SKM-1 (cell line): ENCODE results near the gene SRMS.

Source experiments
- DNase-seq: peaks from one replicate; lab custom pipeline; 2025; ENCODE audit not compliant: unreplicated experiment; lab: John Stamatoyannopoulos, UW

Gene SRMS

DNA sequence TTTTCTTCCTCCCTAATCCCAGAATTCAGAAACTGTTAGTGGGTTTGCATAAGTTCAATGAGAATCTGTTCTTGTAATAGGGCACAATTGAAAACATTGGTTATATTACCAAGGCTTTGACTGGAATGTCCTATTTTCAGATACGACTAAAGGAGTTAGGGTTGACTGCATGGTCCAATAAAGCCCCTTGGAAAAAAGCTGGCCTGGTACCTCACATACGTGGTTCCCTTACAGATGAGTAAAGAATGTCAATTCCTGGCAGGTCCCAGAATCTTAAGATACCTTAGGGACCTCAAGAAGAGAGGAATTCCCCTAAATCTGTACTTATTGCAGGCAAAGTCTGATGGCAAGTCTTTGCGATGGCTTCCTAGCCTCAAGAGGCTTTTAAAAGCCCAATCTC is 22.4 kb downstream of the SRMS start:
- no peak for DNase-seq

DNA sequence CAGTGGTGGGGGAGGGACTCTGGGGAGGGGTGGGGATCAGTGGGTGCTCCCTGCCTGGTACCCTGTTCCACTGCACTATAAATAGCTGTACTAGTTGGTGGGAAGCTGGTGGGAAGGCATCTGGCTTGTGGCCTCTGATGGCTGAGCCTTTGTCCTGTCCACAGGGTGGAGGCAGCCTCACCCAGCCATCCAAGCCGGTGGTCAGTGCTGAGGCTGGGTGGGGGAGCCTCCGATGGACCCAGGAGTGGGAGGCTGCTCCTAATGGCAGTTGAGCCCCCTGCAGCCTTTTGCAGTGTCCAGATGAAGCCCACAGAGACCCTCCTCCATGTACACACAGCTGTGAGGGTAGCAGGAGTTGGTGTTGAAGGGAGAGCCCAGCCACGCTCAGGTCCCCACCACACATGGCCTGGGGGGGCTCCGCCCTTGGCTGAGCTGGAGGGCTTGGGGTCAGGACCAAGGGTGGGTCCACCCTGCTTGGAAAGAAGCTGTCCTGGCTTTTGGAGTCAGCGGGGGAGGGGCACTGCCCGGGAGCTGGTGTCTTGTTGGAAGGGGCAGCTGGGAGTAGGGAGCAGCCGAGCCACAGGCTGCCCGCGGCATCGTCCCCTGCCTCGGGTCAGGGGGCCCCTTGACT is 24.5 kb downstream of the SRMS start:
- DNase-seq: no peak

- no peak for DNase-seq
These were observed 25.3 kb downstream of the SRMS start for GRCh38 chr20:63522091-63522868.

DNA sequence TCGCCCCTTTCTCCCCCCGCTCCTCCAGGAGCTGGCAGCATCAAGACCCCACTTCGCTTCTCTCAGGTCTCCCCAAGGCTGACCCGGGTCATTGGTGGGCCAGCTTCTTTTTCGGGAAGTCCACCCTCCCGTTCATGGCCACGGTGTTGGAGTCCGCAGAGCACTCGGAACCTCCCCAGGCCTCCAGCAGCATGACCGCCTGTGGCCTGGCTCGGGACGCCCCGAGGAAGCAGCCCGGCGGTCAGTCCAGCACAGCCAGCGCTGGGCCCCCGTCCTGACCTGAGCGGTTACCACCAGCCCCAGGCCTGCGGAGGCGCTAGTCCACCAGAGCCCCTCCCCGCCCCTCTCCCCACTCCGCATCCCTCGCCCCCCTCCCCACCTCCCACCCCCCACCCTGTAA is 25.9 kb downstream of the SRMS start:
- DNase-seq: no peak

GRCh38 chr20:63520934-63521601 is 26.5 kb downstream of the SRMS start:
- no peak for DNase-seq

GRCh38 chr20:63520504-63520933 is 27.0 kb downstream of the SRMS start, which contains the start of gene PPDPF:
PPDPF (plus strand) TSS chr20:63520765; CDS start chr20:63521309, 544 bp downstream.
- DNase-seq: peak; percentile 13

GRCh38 chr20:63519668-63520503 is 27.7 kb downstream of the SRMS start:
- no peak for DNase-seq

DNA sequence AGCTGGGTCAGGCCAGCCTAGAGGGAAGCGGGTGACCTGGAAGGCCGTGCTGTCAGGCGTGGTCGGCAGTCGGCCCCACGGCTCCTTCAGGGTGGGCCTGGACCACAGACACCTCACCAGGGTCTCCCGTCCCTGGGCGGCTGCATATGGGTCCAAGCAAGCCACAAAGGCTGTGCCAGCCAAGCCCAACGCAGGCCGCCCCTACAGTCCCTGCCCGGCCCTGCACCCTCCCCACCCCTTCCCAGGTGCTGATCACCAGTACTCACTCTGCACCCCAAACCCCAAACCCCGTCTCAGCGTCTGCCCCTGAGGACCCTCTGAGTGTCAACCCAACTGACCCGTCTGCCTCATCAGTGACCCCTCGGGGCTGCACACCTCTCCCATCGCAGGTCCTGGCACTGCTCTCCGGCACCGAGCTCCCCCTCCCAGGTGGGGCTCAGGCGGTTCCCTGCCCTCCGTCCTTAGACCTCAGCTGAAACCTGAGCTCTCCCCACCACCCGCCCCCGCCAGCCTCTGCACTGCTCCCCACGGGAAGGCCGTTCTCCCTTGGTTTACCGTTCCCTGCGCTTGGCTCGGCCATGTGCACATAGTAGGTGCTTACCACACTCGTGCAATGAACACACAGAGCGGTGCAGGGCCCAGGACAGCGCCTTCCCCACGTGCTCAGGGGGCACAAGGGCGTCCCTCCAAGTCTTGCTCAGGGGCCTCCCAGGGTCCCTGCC is 28.4 kb downstream of the SRMS start:
- DNase-seq: no peak

DNA sequence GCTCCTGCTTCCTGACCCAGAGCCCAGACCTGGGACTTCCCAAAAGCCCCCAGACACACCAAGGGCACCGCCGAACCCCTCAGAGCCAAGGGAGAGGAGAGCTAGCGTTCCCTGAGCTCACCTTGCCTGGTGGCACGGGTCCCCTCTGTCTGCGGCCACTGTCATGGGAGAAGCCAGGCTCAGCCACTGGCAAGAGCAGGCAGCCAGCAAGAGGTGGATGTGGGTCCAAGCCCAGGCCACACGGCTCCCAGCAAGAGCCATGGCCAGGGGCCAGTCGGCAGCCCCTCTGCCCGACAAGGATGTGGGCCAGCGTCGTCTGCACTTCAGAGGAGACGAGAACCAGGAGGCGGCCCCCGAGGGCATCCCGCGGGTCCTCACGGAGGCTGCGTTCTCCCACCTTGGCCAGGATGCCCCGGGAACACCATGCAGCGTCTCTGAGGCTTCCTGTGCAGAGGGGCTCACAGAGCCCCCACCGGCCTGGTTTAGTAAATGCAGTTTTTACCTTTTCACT is 29.1 kb downstream of the SRMS start:
- no peak for DNase-seq

- DNase-seq: no peak
These were observed 29.9 kb downstream of the SRMS start for GRCh38 chr20:63517376-63518309.

GRCh38 chr20:63514520-63514919 is 33.0 kb downstream of the SRMS start:
- DNase-seq: peak; percentile 15

GRCh38 chr20:63513207-63513606 is 34.3 kb downstream of the SRMS start:
- no peak for DNase-seq

DNA sequence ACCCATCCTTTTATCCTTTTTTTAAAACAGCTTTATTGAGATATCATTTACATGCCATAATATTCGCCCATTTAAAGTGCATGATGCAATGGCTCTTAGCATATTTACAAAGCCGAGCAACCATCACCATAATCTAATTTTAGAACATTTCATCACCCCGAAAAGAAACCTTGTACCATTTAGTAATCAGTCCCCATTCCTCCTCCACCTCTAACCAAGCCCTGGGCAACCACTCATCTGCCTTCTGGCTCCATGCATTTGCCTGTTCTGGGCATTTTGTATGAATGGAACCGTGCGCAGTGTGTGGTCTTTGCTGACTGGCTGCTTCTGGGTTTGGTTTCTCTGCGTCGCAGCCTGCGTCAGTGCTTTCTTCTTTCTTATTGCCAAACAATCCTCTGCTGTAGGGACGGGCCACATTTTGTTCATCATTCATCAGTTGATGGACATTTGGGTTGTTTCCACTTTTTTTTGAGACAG is 38.4 kb downstream of the SRMS start:
- no peak for DNase-seq

- DNase-seq: no peak
These were observed 39.3 kb downstream of the SRMS start for GRCh38 chr20:63508072-63508768.

- DNase-seq: no peak
These were observed 40.3 kb downstream of the SRMS start for GRCh38 chr20:63507083-63507743.

DNA sequence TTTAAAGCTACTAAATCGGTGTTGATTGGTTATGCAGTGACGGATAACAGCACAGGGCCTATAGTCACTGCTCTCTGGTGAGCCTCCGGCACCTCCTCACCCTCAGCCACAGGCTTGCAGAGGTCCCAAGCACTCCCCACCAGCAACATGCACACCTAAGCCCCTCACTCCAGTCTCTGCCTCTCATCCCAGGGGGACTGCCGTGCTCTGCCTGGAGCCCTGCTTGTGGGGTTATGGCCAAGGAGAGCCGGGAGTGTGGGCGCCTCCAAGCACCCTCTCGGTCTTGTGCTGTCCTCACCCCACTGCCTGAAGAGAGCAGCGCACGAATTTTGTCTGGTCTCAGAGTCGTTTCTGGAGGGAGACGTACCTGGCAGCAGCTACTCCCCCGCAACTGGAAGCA is 41.8 kb downstream of the SRMS start:
- DNase-seq: no peak

- no peak for DNase-seq
These were observed 42.3 kb downstream of the SRMS start for GRCh38 chr20:63505281-63505680.

DNA sequence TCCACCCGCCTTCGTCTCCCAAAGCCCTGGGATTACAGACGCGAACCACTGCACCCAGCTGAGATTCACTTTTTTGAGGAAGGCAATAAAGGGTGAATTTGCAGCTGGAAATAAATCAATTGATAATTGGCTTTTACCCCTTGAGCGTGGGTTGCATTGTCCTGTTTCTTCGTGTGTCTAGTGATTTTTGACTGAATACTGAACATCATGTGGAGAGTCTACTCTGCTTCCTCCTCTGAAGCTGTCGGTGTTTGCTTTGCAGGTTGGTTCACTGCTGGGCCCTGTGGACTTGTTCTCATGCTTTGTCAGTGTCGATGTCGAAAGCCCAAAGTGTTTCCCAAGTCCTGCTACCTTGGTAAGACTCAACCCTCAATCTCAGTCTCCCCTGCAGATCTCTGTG is 42.9 kb downstream of the SRMS start:
- no peak for DNase-seq
